GM18526 (cell line): ENCODE results near the gene SMTN.

Experiments
- POLR2A ChIP-seq: IDR thresholded peaks from 3 replicates; pipeline ENCODE4 v1.6.1; 2011; ENCODE audit not compliant: insufficient read length; ENCODE audit errors: extremely low read depth

The SMTN gene

GRCh38 chr22:31130873-31131272 lies 49.8 kb downstream of the SMTN start:
- TF ChIP-seq POLR2A: no peak

GRCh38 chr22:31133911-31134310 lies 52.8 kb downstream of the SMTN start:
- TF ChIP-seq POLR2A: no peak

GRCh38 chr22:31134688-31135087 lies 53.6 kb downstream of the SMTN start:
- no peak for TF ChIP-seq POLR2A

- TF ChIP-seq POLR2A: no peak
Observed at GRCh38 chr22:31135706-31136105, 54.6 kb downstream of the SMTN start.

- no peak for TF ChIP-seq POLR2A
Observed at GRCh38 chr22:31136155-31136554, 55.0 kb downstream of the SMTN start.

GRCh38 chr22:31136711-31137110 lies 55.6 kb downstream of the SMTN start:
- no peak for TF ChIP-seq POLR2A

GRCh38 chr22:31137721-31138120 lies 56.6 kb downstream of the SMTN start:
- no peak for TF ChIP-seq POLR2A

GRCh38 chr22:31138126-31138525 lies 57.0 kb downstream of the SMTN start:
- no peak for TF ChIP-seq POLR2A

- no peak for TF ChIP-seq POLR2A
Observed at GRCh38 chr22:31139066-31139465, 57.9 kb downstream of the SMTN start.

GRCh38 chr22:31139866-31140716 lies 59.0 kb downstream of the SMTN start, which contains the start of gene PLA2G3:
Gene PLA2G3, minus strand, starts transcription at chr22:31140508. Its CDS starts 154 bp downstream, at chr22:31140354.
- TF ChIP-seq POLR2A: no peak

- no peak for TF ChIP-seq POLR2A
Observed at GRCh38 chr22:31140746-31141145, 59.6 kb downstream of the SMTN start.

GRCh38 chr22:31141551-31141950 lies 60.4 kb downstream of the SMTN start:
- no peak for TF ChIP-seq POLR2A

- TF ChIP-seq POLR2A: no peak
Observed at GRCh38 chr22:31142285-31142684, 61.2 kb downstream of the SMTN start.

- no peak for TF ChIP-seq POLR2A
Observed at GRCh38 chr22:31143038-31143437, 61.9 kb downstream of the SMTN start.

- no peak for TF ChIP-seq POLR2A
Observed at GRCh38 chr22:31143537-31143936, 62.4 kb downstream of the SMTN start.

- no peak for TF ChIP-seq POLR2A
Observed at GRCh38 chr22:31144223-31144622, 63.1 kb downstream of the SMTN start.

GRCh38 chr22:31148488-31148887 lies 67.4 kb downstream of the SMTN start:
- TF ChIP-seq POLR2A: no peak
